H1 (cell line): Measurements from ENCODE around the gene CPXM2. TPM values are rescaled to one million over a fixed set of nuclear protein-coding genes. Genes with fewer than 3 reads are reported as not detected.

Experiments
- CTCF ChIA-PET: fragments of 300-600 bp; sonication (Branson Sonifier 250); formaldehyde crosslinking; loops from one replicate; lab custom pipeline; 2021; ENCODE audit not compliant: partially characterized antibody; lab: Charles Lee
- POLR2A ChIA-PET: fragments of 300-600 bp; sonication (Branson Sonifier 250); formaldehyde crosslinking; loops from one replicate; lab custom pipeline; 2021; ENCODE audit warnings: inconsistent platforms; ENCODE audit not compliant: partially characterized antibody; lab: Charles Lee
- DNase-seq, 2 experiments: peaks; one replicate each; pipeline versions ENCODE4 v3.0.0 to v3.0.0-alpha.2; 2010 to 2022; ENCODE audit warnings: low spot score in 2 of 2, low read depth in 1 of 2, mixed read lengths in 1 of 2
- FAIRE-seq: peaks from 2 replicates; lab custom pipeline; 2011; peaks lifted over from hg19 to GRCh38; lab: Jason Lieb, UNC
- H2AFZ ChIP-seq: 2 replicates; pipeline ENCODE4 v1.8.1; 2012; ENCODE audit warnings: low read length, inconsistent platforms
- H2AK5ac ChIP-seq: 2 replicates; pipeline ENCODE4 v1.6.1; 2013; ENCODE audit warnings: low read depth, low read length
- H2BK120ac ChIP-seq: replicated peaks from 2 replicates; pipeline ENCODE3; 2013; ENCODE audit warnings: low read depth, low read length, inconsistent platforms
- H2BK12ac ChIP-seq: 2 replicates; pipeline ENCODE4 v1.6.1; 2013; ENCODE audit warnings: low read depth, low read length
- H2BK15ac ChIP-seq: 2 replicates; pipeline ENCODE4 v1.6.1; 2013; ENCODE audit warnings: low read length
- H2BK20ac ChIP-seq: 2 replicates; pipeline ENCODE4 v1.6.1; 2013; ENCODE audit warnings: low read length
- H2BK5ac ChIP-seq: 2 replicates; pipeline ENCODE4 v1.6.1; 2013; ENCODE audit warnings: low read depth, low read length
- H3K14ac ChIP-seq: 2 replicates; pipeline ENCODE4 v1.6.1; 2013; ENCODE audit warnings: inconsistent platforms; ENCODE audit not compliant: insufficient read length
- H3K18ac ChIP-seq: 2 replicates; pipeline ENCODE4 v1.6.1; 2013; ENCODE audit warnings: low read length; ENCODE audit errors: extremely low read depth
- H3K23ac ChIP-seq: 2 replicates; pipeline ENCODE4 v1.6.1; 2013; ENCODE audit warnings: inconsistent platforms; ENCODE audit not compliant: insufficient read length
- H3K23me2 ChIP-seq: 2 replicates; pipeline ENCODE4 v1.6.1; 2013; ENCODE audit warnings: low read depth, low read length
- H3K27ac ChIP-seq: 2 replicates; pipeline ENCODE4 v1.6.1; 2011; ENCODE audit warnings: low read depth, low read length, inconsistent platforms
- H3K27me3 ChIP-seq, 4 experiments: replicated peaks in 1 of 4; 1 replicate in 1 of 4; 2 replicates in 3 of 4; pipeline versions ENCODE4 v1.6.1 to v1.8.1; 2011 to 2013; ENCODE audit warnings: low read length in 3 of 4, mild to moderate bottlenecking in 3 of 4, inconsistent platforms in 2 of 4, mixed read lengths in 2 of 4, moderate library complexity in 1 of 4; ENCODE audit not compliant: control insufficient read depth in 3 of 4, insufficient read depth in 3 of 4; ENCODE audit errors: extremely low read depth in 1 of 4
- H3K36me3 ChIP-seq, 4 experiments: 2 replicates each; pipeline versions ENCODE4 v1.6.1 to v1.8.1; 2011 to 2013; ENCODE audit warnings: mild to moderate bottlenecking in 4 of 4, low read length in 3 of 4, moderate library complexity in 2 of 4, control low read depth in 1 of 4, inconsistent platforms in 1 of 4; ENCODE audit not compliant: insufficient read depth in 4 of 4, control insufficient read depth in 2 of 4
- H3K4ac ChIP-seq: replicated peaks from 2 replicates; pipeline ENCODE3; 2013; ENCODE audit warnings: low read length, low read depth, mixed read lengths, inconsistent platforms; ENCODE audit not compliant: insufficient read length
- H3K4me1 ChIP-seq, 4 experiments: replicated peaks in 1 of 4; 1 replicate in 1 of 4; 2 replicates in 3 of 4; pipeline versions ENCODE4 v1.6.1 to v1.8.1; 2011 to 2013; ENCODE audit warnings: low read length in 3 of 4, inconsistent platforms in 2 of 4, mixed read lengths in 1 of 4; ENCODE audit not compliant: insufficient read depth in 4 of 4, control insufficient read depth in 3 of 4
- H3K4me2 ChIP-seq, 2 experiments: 2 replicates each; pipeline versions ENCODE4 v1.6.1 to v1.8.1; 2011 to 2013; ENCODE audit warnings: low read depth in 2 of 2, low read length in 2 of 2, control low read depth in 1 of 2, inconsistent platforms in 1 of 2, mild to moderate bottlenecking in 1 of 2; ENCODE audit not compliant: insufficient read depth in 1 of 2
- H3K4me3 ChIP-seq, 4 experiments: fragments of 200-600, 300-600 bp in 1 of 4; sonication (generic), shearing (Covaris generic), sonication (Bioruptor Twin) in 1 of 4; 2 replicates each; pipeline versions ENCODE4 v1.5.1 to v1.8.1; 2011 to 2016; ENCODE audit warnings: low read length in 4 of 4, low read depth in 3 of 4, control low read depth in 2 of 4, inconsistent platforms in 2 of 4, mild to moderate bottlenecking in 2 of 4, mixed read lengths in 1 of 4, moderate library complexity in 1 of 4; ENCODE audit not compliant: insufficient read depth in 2 of 4; ENCODE audit errors: extremely low read depth in 1 of 4
- H3K56ac ChIP-seq: replicated peaks from 2 replicates; pipeline ENCODE3; 2013; ENCODE audit warnings: low read depth, mild to moderate bottlenecking, mixed read lengths, low read length, inconsistent platforms; ENCODE audit not compliant: insufficient read length
- H3K79me1 ChIP-seq: 2 replicates; pipeline ENCODE4 v1.6.1; 2013; ENCODE audit warnings: low read depth, low read length, control low read depth
- H3K79me2 ChIP-seq, 2 experiments: 2 replicates each; pipeline versions ENCODE4 v1.6.1 to v1.8.1; 2012 to 2013; ENCODE audit warnings: low read length in 2 of 2, mild to moderate bottlenecking in 2 of 2, inconsistent platforms in 1 of 2; ENCODE audit not compliant: insufficient read depth in 2 of 2, control insufficient read depth in 1 of 2
- H3K9ac ChIP-seq, 4 experiments: replicated peaks in 1 of 4; 1 replicate in 1 of 4; 2 replicates in 3 of 4; pipeline versions ENCODE4 v1.6.1 to v1.8.1; 2011 to 2013; ENCODE audit warnings: low read depth in 3 of 4, low read length in 3 of 4, control low read depth in 2 of 4, mild to moderate bottlenecking in 2 of 4, moderate library complexity in 2 of 4, inconsistent platforms in 1 of 4; ENCODE audit errors: extremely low read depth in 1 of 4
- H3K9me3 ChIP-seq, 2 experiments: 2 replicates each; pipeline versions ENCODE4 v1.6.1 to v1.8.1; 2012 to 2013; ENCODE audit warnings: mild to moderate bottlenecking in 2 of 2, moderate library complexity in 2 of 2, control low read depth in 1 of 2, inconsistent platforms in 1 of 2, low read depth in 1 of 2, low read length in 1 of 2, mixed read lengths in 1 of 2; ENCODE audit not compliant: insufficient read depth in 2 of 2
- H4K20me1 ChIP-seq, 2 experiments: replicated peaks in 1 of 2; 2 replicates each; pipeline versions ENCODE3 to v1.8.1; 2011 to 2013; ENCODE audit warnings: inconsistent platforms in 2 of 2, low read length in 2 of 2, mild to moderate bottlenecking in 1 of 2; ENCODE audit not compliant: insufficient read depth in 2 of 2, control insufficient read depth in 1 of 2
- H4K5ac ChIP-seq: 2 replicates; pipeline ENCODE4 v1.6.1; 2013; ENCODE audit warnings: low read length, low read depth, mixed read lengths, inconsistent platforms; ENCODE audit not compliant: insufficient read length
- H4K8ac ChIP-seq: 2 replicates; pipeline ENCODE4 v1.8.0; 2013; ENCODE audit warnings: mild to moderate bottlenecking, moderate library complexity, low read length, inconsistent platforms; ENCODE audit not compliant: insufficient read depth; ENCODE audit errors: extremely low read depth
- H4K91ac ChIP-seq: replicated peaks from 2 replicates; pipeline ENCODE3; 2013; ENCODE audit warnings: low read length, mixed read lengths, inconsistent platforms; ENCODE audit not compliant: insufficient read length
- CREB1 ChIP-seq: IDR thresholded peaks from 2 replicates; pipeline ENCODE4 v1.6.1; 2012; ENCODE audit warnings: inconsistent platforms
- HDAC6 ChIP-seq: IDR thresholded peaks from one replicate; pipeline ENCODE4 v1.7.1; 2012; ENCODE audit warnings: low read depth, mild to moderate bottlenecking, inconsistent platforms, low read length, moderate library complexity
- JUN ChIP-seq: IDR thresholded peaks from 2 replicates; pipeline ENCODE4 v1.6.1; 2011; ENCODE audit warnings: low read depth, mild to moderate bottlenecking, improper control_type of control experiment, low read length
- JUND ChIP-seq: IDR thresholded peaks from 2 replicates; pipeline ENCODE4 v1.6.1; 2011; ENCODE audit warnings: mild to moderate bottlenecking, improper control_type of control experiment, low read length
- KDM5A ChIP-seq: fragments of 200-600 bp; IDR thresholded peaks from 2 replicates; pipeline ENCODE4 v1.7.1; 2012; ENCODE audit warnings: mild to moderate bottlenecking, low read length, inconsistent platforms, mixed read lengths
- PHF8 ChIP-seq: fragments of 200-600 bp; sonication (generic); conservative IDR thresholded peaks from 2 replicates; pipeline ENCODE4 v1.7.1; 2012; ENCODE audit warnings: low read depth, mild to moderate bottlenecking, inconsistent platforms, low read length, moderate library complexity
- RAD21 ChIP-seq, 2 experiments: IDR thresholded peaks in 1 of 2; conservative IDR thresholded peaks in 1 of 2; 2 replicates each; pipeline ENCODE4 v1.6.1; 2011; ENCODE audit warnings: low read depth in 2 of 2, low read length in 2 of 2, improper control_type of control experiment in 1 of 2, inconsistent platforms in 1 of 2, mild to moderate bottlenecking in 1 of 2, moderate library complexity in 1 of 2
- RBBP5 ChIP-seq: IDR thresholded peaks from 2 replicates; pipeline ENCODE4 v1.7.1; 2012; ENCODE audit warnings: low read depth, mild to moderate bottlenecking, inconsistent platforms, low read length, moderate library complexity, borderline replicate concordance
- RFX5 ChIP-seq: IDR thresholded peaks from 2 replicates; pipeline ENCODE4 v1.6.1; 2011; ENCODE audit warnings: low read depth, low read length, improper control_type of control experiment, borderline replicate concordance
- RNF2 ChIP-seq: fragments of 200-900, 300-1000 bp; sonication (generic); IDR thresholded peaks from 2 replicates; pipeline ENCODE4 v1.7.1; 2016; ENCODE audit warnings: borderline replicate concordance, low read depth, mild to moderate bottlenecking, antibody characterized with exemption, low read length; ENCODE audit not compliant: poor library complexity, severe bottlenecking; ENCODE audit errors: missing control alignments
- RXRA ChIP-seq: IDR thresholded peaks from 2 replicates; pipeline ENCODE4 v1.6.1; 2011; ENCODE audit warnings: low read depth, mild to moderate bottlenecking, low read length, moderate library complexity; ENCODE audit not compliant: insufficient read depth
- TAF7 ChIP-seq: optimal IDR thresholded peaks from 2 replicates; pipeline ENCODE3; 2011; ENCODE audit warnings: low read depth, mild to moderate bottlenecking, inconsistent platforms, low read length, moderate library complexity, borderline replicate concordance
- TCF12 ChIP-seq: IDR thresholded peaks from 2 replicates; pipeline ENCODE4 v1.6.1; 2011; ENCODE audit warnings: low read depth, mild to moderate bottlenecking, low read length
- YY1 ChIP-seq: IDR thresholded peaks from 2 replicates; pipeline ENCODE4 v1.6.1; 2011; ENCODE audit warnings: low read depth, mild to moderate bottlenecking, low read length
- WGBS, 2 experiments: shearing (Covaris generic) in 1 of 2; methylation state at CpG; one replicate each; pipeline versions ENCODE4 v1.1.6 to v1.1.7; 2013 to 2015; ENCODE audit warnings: low lambda C conversion rate in 2 of 2, mixed read lengths in 2 of 2, inconsistent platforms in 1 of 2, low coverage in 1 of 2, missing lambda C conversion rate in 1 of 2; ENCODE audit not compliant: insufficient replicate concordance in 2 of 2, insufficient coverage in 1 of 2, insufficient read length in 1 of 2; ENCODE audit errors: extremely low coverage in 1 of 2, missing lambda C conversion rate in 1 of 2; 5-methylcytosine and 5-hydroxymethylcytosine counted together
- polyA plus RNA-seq, 7 experiments: library from polyadenylated mRNA; depleted of rRNA in 3 of 7; stranded (reverse) in 5 of 7; unstranded in 2 of 7; fragments of >200 nt in 5 of 7; fragments of 200-250 nt in 2 of 7; gene quantifications; 1 replicate in 5 of 7; 2 replicates in 1 of 7; 4 replicates in 1 of 7; pipeline versions ENCODE4 v1.2.1 to v1.2.3, GENCODE V29; 2011 to 2013; ENCODE audit warnings: missing spikeins in 2 of 7, mixed read lengths in 2 of 7
- total RNA-seq: library from RNA; stranded (reverse); fragmentation: NEBNext Ultra II Directional; extraction: Animal tissue kit (Norgen Biotek cat#: 25700); gene quantifications from 2 replicates; pipeline ENCODE4 v1.2.1, GENCODE V29; 2021

The CPXM2 gene
- total and polyA plus RNA-seq, 2 of the 8 experiments (the other 6 are each of a cell fraction or from before 2014, with no cell fraction given): 2.4 to 2.9 TPM

- Histone ChIP-seq H2BK120ac (no peak overlapping the region), H3K4me2 (no peak overlapping the region)
- POLR2A ChIA-PET: no interaction called here
Observed at GRCh38 chr10:123786306-123786705, 105.3 kb downstream of the CPXM2 start.

More at GRCh38 chr10:123786306-123786705, 105.3 kb downstream of the CPXM2 start:
- Histone ChIP-seq H3K23ac (no peak overlapping the region), H4K5ac (no peak overlapping the region), H2BK12ac (no peak overlapping the region), H2BK15ac (no peak overlapping the region), H3K23me2 (no peaks in the 10 kb centered on the region), H3K27ac (no peak overlapping the region), H3K36me3 (no peaks in the 10 kb centered on the region), H3K14ac (no peak overlapping the region), H2AFZ (no peak overlapping the region), H3K4ac (no peak overlapping the region), H3K9ac (no peak overlapping the region), H2BK20ac (no peak overlapping the region), H2BK5ac (no peak overlapping the region), H3K18ac (no peak overlapping the region), H4K8ac (no peak overlapping the region), H3K4me1 (peaks cover 2 to 7% (median 6%) of the 10 kb centered on the region in 4 experiments; a peak in 3 of 7 replicates), H3K9me3 (0 out of 4 replicates have a peak, but pooled peaks cover 0 to 2% of the 10 kb centered on the region in 2 experiments), H3K27me3 (peaks cover 0 to 9% (median 2%) of the 10 kb centered on the region in 4 experiments; a peak in 2 of 7 replicates), H2AK5ac (no peak overlapping the region), H4K91ac (no peak overlapping the region), H3K56ac (no peak overlapping the region), H3K79me1 (no peaks in the 10 kb centered on the region), H4K20me1 (no peaks in the 10 kb centered on the region), H3K4me3 (no peak overlapping the region), H3K79me2 (no peaks in the 10 kb centered on the region)
- CTCF ChIA-PET: interaction anchor here (0.9 to 1.5 kb wide), 2 partner anchors 16 to 80 kb away, joined by 3 to 5 read pairs; no protein-coding TSS in a partner anchor
- DNase-seq: peak in 1 of 2 experiments; percentile 19
- TF ChIP-seq JUND: no peak
- no peak for TF ChIP-seq JUN
- TF ChIP-seq RXRA: no peak
- TF ChIP-seq TCF12: no peak
- TF ChIP-seq RAD21 (IDR thresholded peaks at IDR 0.05 in 1 of 2, conservative IDR thresholded peaks at IDR 0.05 in 1 of 2; ENCODE audit: low read depth in 2 of 2, low read length in 2 of 2): no peak
- no peak for TF ChIP-seq PHF8
- no peak for TF ChIP-seq CREB1
- TF ChIP-seq RBBP5: no peak
- TF ChIP-seq RFX5: no peak
- TF ChIP-seq KDM5A: no peak
- no peak for TF ChIP-seq RNF2
- TF ChIP-seq YY1: no peak
- TF ChIP-seq HDAC6: no peak
- TF ChIP-seq TAF7: no peak
- no peak for FAIRE-seq
- 94% methylated on average over 7 of the region's 7 CpGs; no CpG with 5 or more reads in 1 of the 2 experiments for WGBS, 2 experiments
